22Rv1 (cell line): ENCODE data around the gene KIF26A.
A peak's percentile ranks its signal among the peaks of the same experiment; 100 is the strongest.

Experiments
- H3K27ac ChIP-seq: fragments of 450-650 bp; 2 replicates; pipeline ENCODE4 v1.5.1; 2017
- CTCF ChIP-seq: fragments of 450-650 bp; IDR thresholded peaks from 2 replicates; pipeline ENCODE4 v1.5.1; 2017; ENCODE audit warnings: mild to moderate bottlenecking
- ZFX ChIP-seq: fragments of 450-650 bp; IDR thresholded peaks from 2 replicates; pipeline ENCODE4 v1.6.1; 2017; ENCODE audit warnings: antibody characterized with exemption, borderline replicate concordance

Gene KIF26A

DNA sequence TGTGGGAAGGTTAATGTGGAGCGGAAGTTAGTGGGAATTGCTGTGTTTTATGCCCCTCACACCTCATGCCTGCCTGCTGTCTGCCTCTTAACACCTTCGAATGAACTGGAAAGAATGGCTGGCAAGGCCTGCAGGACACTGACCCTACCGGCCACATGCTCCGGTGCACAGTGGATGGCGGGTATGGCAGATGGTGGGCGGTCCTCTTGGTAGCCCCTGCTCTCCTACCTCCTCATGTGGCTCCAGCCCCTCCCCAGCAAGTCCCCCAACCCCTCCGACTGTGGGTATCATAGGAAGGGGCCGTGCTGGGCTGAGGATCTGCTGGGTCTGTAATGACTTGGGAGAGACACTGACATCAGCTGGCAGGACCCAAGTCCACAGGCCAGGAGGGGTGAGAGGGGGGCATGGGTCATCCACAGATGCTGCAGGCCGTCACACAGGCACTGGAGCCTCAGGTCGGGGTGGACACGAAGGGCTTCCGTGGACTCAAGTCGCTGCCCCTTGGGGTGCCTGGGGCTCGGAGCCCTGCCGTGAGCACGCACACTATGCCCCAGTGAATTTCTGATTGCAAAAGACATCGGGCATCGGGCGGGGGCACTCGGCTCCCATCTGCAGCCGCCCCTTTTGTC lies 77.4 kb downstream of the KIF26A start:
- no peak overlapping the region for H3K27ac ChIP-seq
- TF ChIP-seq CTCF: no peak
- TF ChIP-seq ZFX: no peak

GRCh38 chr14:104216457-104216856 lies 78.1 kb downstream of the KIF26A start:
- TF ChIP-seq CTCF: peak; percentile 16; the same call in 1 of the 2 replicates
- no peak for TF ChIP-seq ZFX
- H3K27ac ChIP-seq: no peak overlapping the region

- no peak overlapping the region for H3K27ac ChIP-seq
- TF ChIP-seq ZFX (no peak), CTCF (no peak)
Observed at GRCh38 chr14:104217486-104218360, 79.3 kb downstream of the KIF26A start.

- no peak overlapping the region for H3K27ac ChIP-seq
- TF ChIP-seq CTCF: no peak
- TF ChIP-seq ZFX: no peak
Observed at GRCh38 chr14:104218361-104219180, 80.2 kb downstream of the KIF26A start.

DNA sequence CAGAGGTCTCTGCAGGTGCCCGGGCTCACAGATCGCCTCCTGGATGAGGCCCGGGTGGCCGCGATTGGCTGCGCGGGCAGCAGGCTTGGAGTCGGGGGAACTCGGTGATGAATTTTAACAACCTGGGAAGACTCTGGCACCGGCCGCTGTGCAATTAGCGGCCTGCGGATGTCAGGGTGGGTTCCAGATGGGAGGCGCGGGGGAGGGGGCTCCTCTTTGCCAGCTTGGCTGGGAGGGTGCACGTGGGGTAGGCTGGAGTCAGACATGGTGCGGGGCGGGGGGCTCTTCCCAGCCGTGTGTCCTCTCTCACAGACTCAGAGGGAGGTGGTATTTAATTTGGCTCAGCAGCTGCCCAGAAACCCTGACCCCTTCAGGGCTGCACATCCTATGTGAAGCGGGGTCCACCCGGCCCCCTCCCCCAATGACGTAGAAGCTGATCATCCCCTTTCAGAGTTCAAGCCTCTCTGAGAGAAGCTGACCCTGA lies 81.4 kb downstream of the KIF26A start:
- TF ChIP-seq ZFX (no peak), CTCF (no peak)
- H3K27ac ChIP-seq: no peak overlapping the region

GRCh38 chr14:104220215-104221070 lies 82.1 kb downstream of the KIF26A start:
- TF ChIP-seq ZFX (no peak), CTCF (no peak)
- no peak overlapping the region for H3K27ac ChIP-seq
